Stimulated activated naive CD8-positive, alpha-beta T cell treated with anti-CD3 and anti-CD28 coated beads, Interleukin-15, Interleukin-2, amounts not matched to agents 100 ng/mL and 50 ng/mL, for 24 hours (primary cell): ENCODE results near the gene ADAMTS8.

Source experiments
- H3K27ac Mint-ChIP-seq: one replicate; pipeline ENCODE4 v1.8.0; 2021; ENCODE audit warnings: mild to moderate bottlenecking, mixed read lengths
- H3K27me3 Mint-ChIP-seq: one replicate; pipeline ENCODE4 v1.8.0; 2021; ENCODE audit warnings: mixed read lengths
- H3K36me3 Mint-ChIP-seq: one replicate; pipeline ENCODE4 v1.8.0; 2021; ENCODE audit warnings: low read depth, mixed read lengths
- H3K4me1 Mint-ChIP-seq: one replicate; pipeline ENCODE4 v1.8.0; 2021; ENCODE audit warnings: low read depth, mixed read lengths
- H3K4me3 Mint-ChIP-seq: one replicate; pipeline ENCODE4 v1.8.0; 2021; ENCODE audit warnings: mild to moderate bottlenecking, mixed read lengths
- H3K9me3 Mint-ChIP-seq: one replicate; pipeline ENCODE4 v1.8.0; 2021; ENCODE audit warnings: mixed read lengths

The ADAMTS8 gene

DNA sequence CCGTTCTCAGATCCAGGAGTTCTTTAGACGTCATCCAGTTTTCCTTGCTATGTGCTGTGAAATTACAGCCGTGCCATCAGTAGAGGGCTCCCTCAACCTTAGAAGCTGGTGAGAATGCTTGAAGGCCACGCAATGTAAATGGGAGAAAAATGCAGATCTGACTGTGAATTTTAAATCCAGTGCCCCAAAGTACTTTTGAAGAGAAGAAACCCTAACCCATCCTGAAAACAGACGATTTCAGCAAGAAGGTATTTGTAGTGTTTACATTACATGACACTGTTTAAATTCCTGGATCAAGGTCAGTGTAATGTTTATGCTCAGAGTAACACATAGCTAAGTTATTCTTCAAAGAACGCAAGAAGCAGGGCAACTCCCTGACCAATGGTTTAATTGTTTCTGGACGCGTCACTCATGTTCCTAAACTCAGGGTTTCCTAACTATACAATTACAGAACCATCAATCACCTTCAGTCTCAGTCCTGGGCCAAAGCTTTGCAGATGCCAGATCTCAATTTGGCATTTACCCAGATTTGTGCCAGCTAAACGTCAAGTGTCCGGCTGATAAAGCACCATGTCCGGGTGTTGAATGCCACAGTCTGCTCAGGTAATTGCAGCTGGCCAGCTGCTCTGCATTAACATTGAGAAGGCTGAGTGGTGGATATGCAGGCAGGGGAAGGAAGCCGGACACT, 38.2 kb downstream of the ADAMTS8 start:
- Mint-ChIP-seq H3K27ac (no peak overlapping the region), H3K27me3 (no peaks in the 10 kb centered on the region), H3K4me3 (no peak overlapping the region), H3K4me1 (peaks cover 19% of the 10 kb centered on the region), H3K36me3 (no peaks in the 10 kb centered on the region), H3K9me3 (no peaks in the 10 kb centered on the region)

DNA sequence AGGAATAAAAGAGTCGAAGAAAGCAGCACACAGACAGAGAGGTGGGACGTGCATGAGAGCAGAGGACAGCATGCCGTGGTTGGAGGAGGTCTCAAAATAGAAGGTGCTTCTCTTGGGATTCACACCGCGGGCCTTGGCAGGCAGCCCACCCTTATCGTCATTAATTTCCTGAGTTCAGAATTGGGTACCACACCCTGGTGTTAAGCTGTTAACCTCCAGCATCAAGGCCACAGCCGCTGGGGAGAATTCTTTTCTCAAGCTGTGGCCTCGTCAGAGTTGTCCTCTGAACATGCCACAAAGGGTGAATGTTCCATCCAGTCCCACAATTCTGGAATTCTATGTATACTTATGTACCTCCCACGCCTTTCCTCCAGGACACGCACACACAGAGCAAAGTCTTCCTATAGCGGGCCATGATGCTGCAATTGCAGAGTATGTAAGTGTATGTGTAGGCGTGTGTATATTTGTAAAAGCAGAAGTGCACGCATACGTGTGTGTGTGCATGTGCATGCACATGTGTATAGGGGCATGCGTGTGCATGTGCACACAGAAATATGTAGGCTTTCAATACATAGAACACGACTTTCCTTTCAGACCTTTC, 39.0 kb downstream of the ADAMTS8 start:
- Mint-ChIP-seq H3K4me1 (peaks cover 19% of the 10 kb centered on the region), H3K27ac (no peak overlapping the region), H3K4me3 (peak overlapping the region; percentile 67), H3K9me3 (no peaks in the 10 kb centered on the region), H3K36me3 (no peaks in the 10 kb centered on the region), H3K27me3 (no peaks in the 10 kb centered on the region)

DNA sequence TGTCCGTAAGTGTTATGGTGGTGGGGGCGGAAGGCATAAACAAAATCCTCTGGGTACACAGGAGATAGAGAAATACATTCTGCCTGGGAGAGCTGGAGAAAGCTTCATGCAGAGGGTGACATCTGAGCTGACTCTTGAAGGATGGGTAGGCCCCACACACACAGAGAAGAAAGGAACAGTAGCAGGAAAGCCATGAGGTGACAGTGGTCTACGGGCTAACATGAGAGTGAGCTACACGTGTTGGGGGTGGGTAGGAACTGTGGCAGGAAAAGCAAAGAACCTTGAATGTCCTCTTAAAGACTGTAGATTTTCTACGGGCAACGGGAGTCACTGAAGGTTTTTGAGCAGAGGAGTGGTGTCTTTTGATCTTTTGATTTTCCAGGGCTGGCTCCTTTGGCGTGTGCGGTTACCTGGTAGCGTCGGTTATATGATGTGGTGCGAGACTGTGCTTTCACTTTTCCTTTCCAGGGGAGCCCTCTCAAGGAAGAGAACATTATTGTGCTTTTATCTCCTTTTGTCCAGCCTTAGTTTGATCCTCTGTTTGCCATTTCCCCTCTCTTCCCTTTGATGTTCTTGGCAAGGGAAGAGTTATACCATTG, 39.7 kb downstream of the ADAMTS8 start:
- Mint-ChIP-seq H3K4me3 (peak overlapping the region; percentile 67), H3K27me3 (no peaks in the 10 kb centered on the region), H3K36me3 (no peaks in the 10 kb centered on the region), H3K4me1 (peaks cover 19% of the 10 kb centered on the region), H3K9me3 (no peaks in the 10 kb centered on the region), H3K27ac (peak overlapping the region; percentile 66)

DNA sequence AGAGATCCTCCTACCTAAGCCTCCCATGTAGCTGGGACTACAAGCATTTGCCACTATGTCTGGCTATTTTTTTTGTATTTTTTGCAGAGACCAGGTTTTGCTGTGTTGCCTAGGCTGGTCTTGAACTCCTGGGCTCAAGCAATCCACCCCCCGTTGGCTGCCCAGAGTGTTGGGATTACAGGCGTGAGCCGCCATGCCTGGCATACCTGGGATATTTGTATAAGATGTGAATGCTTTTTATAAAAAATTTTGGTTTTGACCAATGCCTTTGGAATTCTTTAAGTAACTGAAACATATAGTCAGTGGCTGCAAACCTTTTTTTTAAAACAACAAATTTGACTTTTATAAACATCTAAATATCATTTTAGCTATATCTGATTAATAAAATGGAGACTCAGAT, 42.4 kb downstream of the ADAMTS8 start:
- Mint-ChIP-seq H3K27ac (no peak overlapping the region), H3K4me1 (peaks cover 23% of the 10 kb centered on the region), H3K27me3 (no peaks in the 10 kb centered on the region), H3K4me3 (no peak overlapping the region), H3K36me3 (no peaks in the 10 kb centered on the region), H3K9me3 (no peaks in the 10 kb centered on the region)

DNA sequence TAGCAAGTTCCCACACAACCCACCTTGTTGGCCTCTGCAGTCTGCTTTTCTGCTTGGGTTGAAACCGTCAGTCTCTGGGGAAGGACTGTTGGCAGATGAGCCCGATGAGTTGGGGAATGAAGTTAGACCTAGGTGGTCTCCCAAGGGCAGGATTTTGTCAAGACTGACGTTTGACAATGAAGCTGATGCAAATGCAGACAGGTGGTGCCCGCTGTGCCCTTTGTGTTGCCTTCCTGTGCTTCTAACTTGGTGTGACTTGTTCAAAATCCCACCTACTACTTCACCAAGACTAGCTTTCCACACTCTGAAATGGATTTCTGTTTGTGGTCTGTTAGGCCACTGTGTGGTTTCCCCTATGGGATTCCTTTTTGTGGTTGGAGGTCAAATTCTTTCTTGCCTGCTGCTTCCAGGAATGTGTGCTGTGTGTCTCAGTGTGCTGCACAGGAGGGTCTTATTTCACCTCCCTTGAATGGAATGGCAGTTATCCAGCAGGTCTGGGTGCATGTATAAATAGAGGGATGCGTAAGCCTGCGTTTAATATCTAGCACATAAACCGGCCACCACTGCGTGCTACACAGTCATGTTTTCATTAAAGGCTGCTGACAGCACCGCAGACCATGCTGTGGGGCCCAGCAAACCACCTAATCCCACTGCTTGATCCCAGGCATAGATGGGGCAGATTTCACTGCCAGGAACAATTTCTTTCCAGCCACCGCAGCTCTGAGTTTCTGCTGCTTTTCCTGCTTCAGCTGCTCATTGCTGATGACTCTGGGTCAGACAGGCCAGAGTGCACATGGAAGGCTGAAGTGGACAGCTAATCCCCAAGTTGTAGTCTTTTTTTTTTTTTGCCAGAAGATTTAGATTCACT, 44.8 kb downstream of the ADAMTS8 start:
- Mint-ChIP-seq H3K36me3 (no peaks in the 10 kb centered on the region), H3K27me3 (no peaks in the 10 kb centered on the region), H3K27ac (no peak overlapping the region), H3K9me3 (no peaks in the 10 kb centered on the region), H3K4me3 (no peak overlapping the region), H3K4me1 (peaks cover 10% of the 10 kb centered on the region)

DNA sequence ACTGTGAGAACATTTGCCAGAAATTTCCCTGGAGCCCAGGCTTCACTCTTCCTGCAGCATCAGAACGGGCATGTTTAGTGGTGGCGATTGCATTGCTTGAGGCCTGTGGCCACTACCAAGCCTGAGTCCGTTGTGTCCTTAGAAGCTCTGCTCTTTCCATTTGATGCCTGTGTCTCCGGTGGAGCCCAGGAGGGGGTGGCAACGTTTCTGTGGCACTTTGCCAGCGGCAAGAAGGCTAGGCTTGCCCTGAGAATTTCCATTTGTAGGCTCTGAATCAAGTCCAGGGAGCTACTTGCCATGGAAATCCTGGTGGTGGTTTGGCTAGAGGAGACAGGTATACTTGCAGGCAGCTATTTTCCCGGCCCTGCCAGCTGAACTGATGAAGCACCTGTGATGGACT, 47.1 kb downstream of the ADAMTS8 start:
- no peaks in the 10 kb centered on the region for H3K36me3 Mint-ChIP-seq
- H3K4me1 Mint-ChIP-seq: peaks cover 4% of the 10 kb centered on the region
- H3K9me3 Mint-ChIP-seq: no peaks in the 10 kb centered on the region
- no peaks in the 10 kb centered on the region for H3K27me3 Mint-ChIP-seq
- H3K4me3 Mint-ChIP-seq: no peak overlapping the region
- no peak overlapping the region for H3K27ac Mint-ChIP-seq

DNA sequence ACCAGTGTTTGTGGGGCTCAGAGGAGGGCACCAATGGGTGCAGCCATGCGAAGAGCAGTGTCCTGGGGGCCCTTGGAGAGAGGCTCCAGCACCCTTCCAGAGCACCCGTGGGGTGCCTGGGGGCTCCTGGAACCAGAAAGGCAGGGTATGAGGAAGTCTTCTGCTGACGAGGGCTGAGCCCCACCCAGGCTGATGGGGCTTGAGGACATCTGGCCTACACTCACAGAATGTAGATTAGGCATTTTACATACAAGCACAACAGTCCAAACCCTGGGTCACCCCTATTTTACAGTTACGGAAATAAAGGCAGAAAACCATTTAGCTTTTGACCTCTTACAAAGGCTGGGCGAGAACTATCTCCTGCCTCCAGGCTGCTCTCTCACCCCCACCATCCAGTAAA, 47.6 kb downstream of the ADAMTS8 start:
- Mint-ChIP-seq H3K27me3 (no peaks in the 10 kb centered on the region), H3K4me3 (no peak overlapping the region), H3K4me1 (peaks cover 4% of the 10 kb centered on the region), H3K27ac (no peak overlapping the region), H3K36me3 (no peaks in the 10 kb centered on the region), H3K9me3 (no peaks in the 10 kb centered on the region)

DNA sequence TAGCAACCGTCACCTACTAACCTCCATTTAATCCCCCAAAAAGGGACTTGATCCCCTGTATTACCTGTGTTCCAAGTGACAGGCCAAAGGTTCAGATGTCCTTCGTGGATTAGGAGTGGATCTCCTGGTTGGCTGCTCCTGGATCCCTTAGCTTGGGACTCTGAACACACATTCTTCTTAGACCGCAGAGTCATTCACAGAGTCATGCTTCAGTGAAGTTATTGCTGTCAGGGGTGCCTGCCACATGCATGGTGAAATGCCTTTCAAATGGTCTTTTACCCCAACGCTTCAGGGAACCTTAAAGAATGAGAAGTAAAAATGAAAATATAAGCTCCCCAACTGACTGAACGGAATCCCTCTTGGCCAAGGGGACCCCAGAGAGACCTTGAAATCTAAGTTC, 49.1 kb downstream of the ADAMTS8 start:
- Mint-ChIP-seq H3K4me1 (peaks cover 4% of the 10 kb centered on the region), H3K27ac (no peak overlapping the region), H3K4me3 (no peak overlapping the region)

DNA sequence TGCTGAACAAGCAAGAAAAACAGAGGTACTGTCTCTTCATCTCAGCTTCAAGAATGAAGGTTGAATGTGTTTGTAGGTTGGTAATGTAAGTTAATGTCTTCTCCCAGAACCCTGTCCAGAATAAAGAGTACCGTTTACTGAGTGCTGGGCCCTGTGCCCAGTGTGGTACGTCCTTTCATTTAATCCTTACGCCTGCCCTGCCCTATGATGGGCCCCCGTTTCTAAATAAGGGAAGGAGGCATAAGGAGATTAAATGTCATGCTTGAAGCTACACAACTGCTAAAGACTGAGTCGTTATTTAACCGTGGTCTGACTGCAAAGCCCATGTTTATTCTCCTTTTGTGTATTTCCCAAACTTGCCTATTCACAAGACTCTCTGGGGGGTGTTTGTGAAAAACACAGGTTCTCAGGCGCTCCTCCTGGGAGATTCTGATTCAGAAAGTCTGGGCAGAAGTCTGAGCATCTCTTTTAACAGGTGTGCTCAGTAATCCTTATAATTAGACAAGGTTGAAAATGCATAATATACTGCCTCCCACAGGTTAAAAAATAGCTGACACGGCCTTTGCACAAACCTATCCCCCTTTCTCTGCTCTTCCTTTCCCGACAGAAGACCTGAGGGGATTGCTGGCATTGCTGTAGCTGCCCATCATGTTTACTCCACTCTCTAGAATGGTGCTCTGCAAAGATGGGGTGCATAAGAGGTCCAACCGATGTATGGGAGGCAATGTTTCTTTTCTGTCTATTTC, 57.4 kb downstream of the ADAMTS8 start:
- no peaks in the 10 kb centered on the region for H3K4me1 Mint-ChIP-seq
- no peaks in the 10 kb centered on the region for H3K36me3 Mint-ChIP-seq
- no peaks in the 10 kb centered on the region for H3K27me3 Mint-ChIP-seq
- no peak overlapping the region for H3K4me3 Mint-ChIP-seq
- H3K9me3 Mint-ChIP-seq: no peaks in the 10 kb centered on the region
- H3K27ac Mint-ChIP-seq: no peak overlapping the region

More for the DNA sequence above, 49.1 kb downstream of the ADAMTS8 start:
- no peaks in the 10 kb centered on the region for H3K36me3 Mint-ChIP-seq
- H3K27me3 Mint-ChIP-seq: no peaks in the 10 kb centered on the region
- H3K9me3 Mint-ChIP-seq: no peaks in the 10 kb centered on the region

DNA sequence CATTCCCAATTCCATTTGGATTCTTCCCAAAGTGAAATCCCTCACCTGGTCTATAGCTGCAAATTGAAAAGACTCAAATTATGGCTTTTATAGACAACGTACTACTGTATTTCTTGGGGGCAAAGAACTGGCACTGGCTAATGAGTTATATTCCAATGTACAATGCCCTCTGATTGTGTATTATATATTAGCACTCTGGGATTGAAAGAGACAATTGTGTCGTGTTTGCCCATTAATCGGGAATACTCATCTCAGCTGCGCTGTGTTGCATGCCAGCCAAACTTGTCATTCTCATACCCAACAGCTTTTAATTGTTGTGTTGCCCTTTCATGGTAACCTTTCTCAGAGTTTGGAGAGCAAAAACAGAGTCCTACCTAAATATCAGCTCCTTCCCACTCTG, 58.7 kb downstream of the ADAMTS8 start:
- no peaks in the 10 kb centered on the region for H3K36me3 Mint-ChIP-seq
- no peaks in the 10 kb centered on the region for H3K4me1 Mint-ChIP-seq
- H3K4me3 Mint-ChIP-seq: no peak overlapping the region
- no peak overlapping the region for H3K27ac Mint-ChIP-seq
- H3K9me3 Mint-ChIP-seq: no peaks in the 10 kb centered on the region
- no peaks in the 10 kb centered on the region for H3K27me3 Mint-ChIP-seq

DNA sequence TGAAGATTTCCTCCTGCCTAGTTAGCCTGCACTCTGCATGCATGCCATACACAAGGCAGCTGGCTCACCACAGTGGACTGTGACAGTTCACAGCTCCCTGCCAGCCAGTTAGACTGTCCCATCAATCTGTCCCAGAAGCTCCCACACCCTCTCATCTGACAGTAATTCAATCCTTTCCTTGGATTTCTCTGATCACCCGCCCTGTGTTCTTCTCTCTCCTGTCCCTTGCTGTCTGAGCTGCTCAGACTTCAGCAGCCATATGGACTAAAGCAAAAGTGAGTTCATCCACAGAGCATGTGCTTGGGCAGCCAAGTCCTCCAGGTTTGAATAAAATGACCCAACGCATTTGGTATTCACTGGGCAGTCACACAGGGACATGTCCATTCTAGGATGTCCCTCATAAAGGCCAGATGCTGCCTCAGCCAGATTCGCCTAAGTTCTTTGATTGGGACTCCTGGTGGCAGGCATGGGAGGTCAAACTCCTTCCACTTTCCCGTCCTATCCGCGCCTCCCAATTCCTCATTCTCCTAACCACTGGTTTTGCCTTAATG, 59.2 kb downstream of the ADAMTS8 start:
- Mint-ChIP-seq H3K27ac (no peak overlapping the region), H3K9me3 (no peaks in the 10 kb centered on the region), H3K36me3 (no peaks in the 10 kb centered on the region), H3K4me3 (no peak overlapping the region), H3K4me1 (no peaks in the 10 kb centered on the region), H3K27me3 (no peaks in the 10 kb centered on the region)

DNA sequence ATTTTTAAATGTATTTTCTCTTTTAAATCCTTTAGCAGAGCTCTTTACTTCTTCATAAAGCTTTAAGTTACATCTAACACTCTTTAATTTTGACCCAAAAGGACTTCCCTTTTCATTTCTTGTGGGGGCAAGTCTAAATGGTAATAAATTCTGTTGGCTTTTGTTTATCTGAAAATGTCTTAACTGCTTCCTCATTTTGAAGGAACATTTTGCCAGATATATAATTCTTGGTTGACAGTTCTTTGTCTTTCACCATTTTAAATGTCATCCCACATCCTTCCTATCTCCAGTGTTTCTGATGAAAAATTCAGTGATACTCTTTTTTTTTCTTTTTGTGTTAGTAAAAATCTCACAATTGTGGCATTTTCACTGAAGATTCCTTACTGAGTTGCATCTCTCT, 69.0 kb downstream of the ADAMTS8 start:
- no peaks in the 10 kb centered on the region for H3K27me3 Mint-ChIP-seq
- peaks cover 29% of the 10 kb centered on the region for H3K9me3 Mint-ChIP-seq
- no peak overlapping the region for H3K4me3 Mint-ChIP-seq
- H3K4me1 Mint-ChIP-seq: no peaks in the 10 kb centered on the region
- H3K27ac Mint-ChIP-seq: no peak overlapping the region
- peaks cover 10% of the 10 kb centered on the region for H3K36me3 Mint-ChIP-seq

DNA sequence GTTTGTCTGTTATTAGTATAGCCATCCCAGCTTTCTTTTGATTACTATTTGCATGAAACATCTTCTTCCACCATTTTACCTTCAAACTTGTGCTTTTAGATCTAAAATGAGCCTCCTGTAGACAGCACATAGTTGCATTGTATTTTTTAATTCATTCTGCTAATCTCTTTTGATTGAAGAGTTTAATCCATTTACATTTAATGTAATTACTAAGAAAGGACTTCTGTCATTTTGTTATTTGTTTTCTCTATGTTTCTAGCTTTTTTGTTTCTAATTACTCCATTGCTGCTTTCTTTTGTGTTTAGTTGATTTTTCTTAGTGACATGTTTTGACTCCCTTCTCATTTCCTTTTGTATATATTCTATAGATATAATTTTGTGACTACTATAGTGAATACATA, 70.0 kb downstream of the ADAMTS8 start:
- H3K4me3 Mint-ChIP-seq: no peak overlapping the region
- H3K36me3 Mint-ChIP-seq: peaks cover 10% of the 10 kb centered on the region
- H3K27me3 Mint-ChIP-seq: no peaks in the 10 kb centered on the region
- H3K27ac Mint-ChIP-seq: no peak overlapping the region
- no peaks in the 10 kb centered on the region for H3K4me1 Mint-ChIP-seq
- peaks cover 31% of the 10 kb centered on the region for H3K9me3 Mint-ChIP-seq
